GM12891 (cell line): ENCODE measurements around the gene ROBO1.

ENCODE experiments used
- POLR2A ChIP-seq: IDR thresholded peaks from 2 replicates; pipeline ENCODE4 v1.6.1; 2011; ENCODE audit warnings: low read depth, low read length, control low read depth
- POLR2AphosphoS5 ChIP-seq: IDR thresholded peaks from 2 replicates; pipeline ENCODE4 v1.6.1; 2011; ENCODE audit warnings: low read depth, low read length, control low read depth
- POU2F2 ChIP-seq: IDR thresholded peaks from 2 replicates; pipeline ENCODE4 v1.6.1; 2011; ENCODE audit warnings: low read depth, mild to moderate bottlenecking, control low read depth, low read length, moderate library complexity
- SPI1 ChIP-seq: IDR thresholded peaks from 2 replicates; pipeline ENCODE4 v1.6.1; 2011; ENCODE audit warnings: low read depth, low read length, control low read depth
- TAF1 ChIP-seq: IDR thresholded peaks from 2 replicates; pipeline ENCODE4 v1.6.1; 2011; ENCODE audit warnings: low read depth, low read length, control low read depth

- no peak for TF ChIP-seq POLR2A
- TF ChIP-seq POLR2AphosphoS5, result no peak
- TF ChIP-seq TAF1, result no peak
- TF ChIP-seq SPI1, result no peak
- TF ChIP-seq POU2F2, result no peak
Measured at GRCh38 chr3:79027593-79027992, 740.2 kb downstream of the ROBO1 start.
